ENCODE measurements around the gene RCOR3.

DNA sequence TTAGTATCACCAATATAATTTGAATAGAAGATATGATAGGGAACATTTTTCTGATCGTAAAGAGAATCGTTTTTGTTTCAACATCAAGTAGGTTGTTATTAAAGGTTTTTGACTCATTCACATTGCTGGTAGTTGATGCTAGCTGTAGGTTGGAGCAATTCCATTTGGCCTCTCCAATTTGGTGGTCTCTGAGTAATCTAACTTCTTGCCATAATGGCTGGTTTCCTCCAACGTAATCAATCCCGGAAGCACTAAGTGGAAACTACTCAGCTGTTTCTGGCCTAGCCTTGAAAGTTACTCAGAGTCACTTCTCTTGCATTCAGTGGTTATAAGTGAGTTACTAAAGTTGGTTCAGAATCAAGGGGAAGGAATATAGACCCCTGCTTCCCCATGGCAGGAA is 26.0 kb downstream of the RCOR3 start:
- TF ChIP-seq, protein P1, sequence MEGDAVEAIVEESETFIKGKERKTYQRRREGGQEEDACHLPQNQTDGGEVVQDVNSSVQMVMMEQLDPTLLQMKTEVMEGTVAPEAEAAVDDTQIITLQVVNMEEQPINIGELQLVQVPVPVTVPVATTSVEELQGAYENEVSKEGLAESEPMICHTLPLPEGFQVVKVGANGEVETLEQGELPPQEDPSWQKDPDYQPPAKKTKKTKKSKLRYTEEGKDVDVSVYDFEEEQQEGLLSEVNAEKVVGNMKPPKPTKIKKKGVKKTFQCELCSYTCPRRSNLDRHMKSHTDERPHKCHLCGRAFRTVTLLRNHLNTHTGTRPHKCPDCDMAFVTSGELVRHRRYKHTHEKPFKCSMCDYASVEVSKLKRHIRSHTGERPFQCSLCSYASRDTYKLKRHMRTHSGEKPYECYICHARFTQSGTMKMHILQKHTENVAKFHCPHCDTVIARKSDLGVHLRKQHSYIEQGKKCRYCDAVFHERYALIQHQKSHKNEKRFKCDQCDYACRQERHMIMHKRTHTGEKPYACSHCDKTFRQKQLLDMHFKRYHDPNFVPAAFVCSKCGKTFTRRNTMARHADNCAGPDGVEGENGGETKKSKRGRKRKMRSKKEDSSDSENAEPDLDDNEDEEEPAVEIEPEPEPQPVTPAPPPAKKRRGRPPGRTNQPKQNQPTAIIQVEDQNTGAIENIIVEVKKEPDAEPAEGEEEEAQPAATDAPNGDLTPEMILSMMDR (IDR thresholded peaks at IDR 0.05; ENCODE audit: low read length), result no peak
- no peak for TF ChIP-seq EZH2 (optimal IDR thresholded peaks at IDR 0.05; ENCODE audit: low read depth, low read length)

All from MM.1S (cell line).